HepG2 (cell line): ENCODE data around the gene BOLL. TPM values are rescaled to one million over a fixed set of nuclear protein-coding genes. Genes with fewer than 3 reads are reported as not detected.

Source experiments
- ASH2L ChIP-seq: fragments of 300-600, 200-600 bp; sonication (generic); IDR thresholded peaks from 2 replicates; pipeline ENCODE4 v1.7.0; 2017; ENCODE audit warnings: low read depth, mild to moderate bottlenecking, moderate library complexity, mixed read lengths, low read length; ENCODE audit not compliant: insufficient read length
- CBX1 ChIP-seq: IDR thresholded peaks from one replicate; pipeline ENCODE4 v1.6.1; 2016; ENCODE audit warnings: antibody characterized with exemption, low read depth
- HIVEP1 ChIP-seq: sonication (generic); formaldehyde crosslinking; IDR thresholded peaks from 2 replicates; pipeline ENCODE4 v1.4.0; 2020; ENCODE audit warnings: mild to moderate bottlenecking, missing genetic modification reagents
- HOXA3 ChIP-seq: sonication (generic); formaldehyde crosslinking; IDR thresholded peaks from 2 replicates; pipeline ENCODE4 v1.5.0; 2020; ENCODE audit warnings: missing genetic modification reagents
- KLF13 ChIP-seq: sonication (generic); formaldehyde crosslinking; IDR thresholded peaks from 2 replicates; pipeline ENCODE4 v1.4.0; 2020; ENCODE audit warnings: mild to moderate bottlenecking, missing genetic modification reagents
- MAFF ChIP-seq: IDR thresholded peaks from 2 replicates; pipeline ENCODE4 v1.6.1; 2011; ENCODE audit warnings: low read depth, low read length, improper control_type of control experiment
- PAXIP1 ChIP-seq: sonication (generic); formaldehyde crosslinking; conservative IDR thresholded peaks from 2 replicates; pipeline ENCODE4 v1.4.0; 2020; ENCODE audit warnings: mild to moderate bottlenecking, missing genetic modification reagents, moderate library complexity
- RBM22 ChIP-seq: fragments of 200-400 bp; formaldehyde crosslinking; optimal IDR thresholded peaks from 2 replicates; pipeline ENCODE3; 2017; ENCODE audit warnings: mild to moderate bottlenecking, low read length, moderate library complexity
- SALL2 ChIP-seq: sonication (generic); formaldehyde crosslinking; IDR thresholded peaks from 2 replicates; pipeline ENCODE4 v1.8.1; 2023; ENCODE audit warnings: mild to moderate bottlenecking, missing genetic modification reagents, inconsistent platforms
- SRSF4 ChIP-seq: fragments of 200-400 bp; formaldehyde crosslinking; IDR thresholded peaks from one replicate; pipeline ENCODE4 v1.6.1; 2018; ENCODE audit warnings: mild to moderate bottlenecking, low read depth, low read length, moderate library complexity; ENCODE audit not compliant: poor library complexity, severe bottlenecking
- TCF12 ChIP-seq, 2 experiments: fragments of 450-650 bp in 1 of 2; sonication (generic) in 1 of 2; formaldehyde crosslinking in 1 of 2; IDR thresholded peaks; 2 replicates each; pipeline versions ENCODE4 v1.6.1 to v1.8.0; 2017 to 2022; ENCODE audit warnings: antibody characterized with exemption in 1 of 2, mild to moderate bottlenecking in 1 of 2, missing genetic modification reagents in 1 of 2, moderate library complexity in 1 of 2
- ZBTB38 ChIP-seq: sonication (generic); formaldehyde crosslinking; IDR thresholded peaks from 2 replicates; pipeline ENCODE4 v1.5.1; 2020; ENCODE audit warnings: mild to moderate bottlenecking, missing genetic modification reagents
- ZNF318 ChIP-seq: sonication (generic); formaldehyde crosslinking; IDR thresholded peaks from 2 replicates; pipeline ENCODE4 v1.4.0; 2020; ENCODE audit warnings: mild to moderate bottlenecking, missing genetic modification reagents
- ZNF572 ChIP-seq: sonication (generic); formaldehyde crosslinking; IDR thresholded peaks from 2 replicates; pipeline ENCODE4 v1.5.1; 2020; ENCODE audit warnings: mild to moderate bottlenecking, missing genetic modification reagents
- polyA plus RNA-seq, 8 experiments: library from polyadenylated mRNA; depleted of rRNA in 3 of 8; stranded (reverse) in 7 of 8; unstranded in 1 of 8; fragments of >200 nt; fragmentation: Illumina TruSeq in 4 of 8; extraction: Trizol in 4 of 8; gene quantifications; 2 replicates each; pipeline versions ENCODE4 v1.2.1 to v1.2.3, GENCODE V29; 2011 to 2016; ENCODE audit warnings: low read depth in 4 of 8, missing spikeins in 1 of 8, mixed read lengths in 1 of 8; ENCODE audit not compliant: insufficient read depth in 1 of 8
- total RNA-seq, 5 experiments: library from RNA; depleted of rRNA; stranded (reverse); fragments of >200 nt; fragmentation: Illumina TruSeq; extraction: Trizol; gene quantifications; 2 replicates each; pipeline ENCODE4 v1.2.3, GENCODE V29; 2016; ENCODE audit warnings: low read depth in 1 of 5

BOLL gene
- total and polyA plus RNA-seq, 2 of the 13 experiments (the other 11 are each of a cell fraction or from before 2014, with no cell fraction given), result not detected

- TF ChIP-seq TCF12 (IDR thresholded peaks at IDR 0.05) (no peak), TCF12 (CRISPR knock-in tag; IDR thresholded peaks at IDR 0.05) (no peak), ZNF318 (no peak; the same call in 1 of the 2 replicates), KLF13 (no peak), SALL2 (CRISPR knock-in tag) (0 out of 2 replicates have a peak, but pooled peaks have one; percentile 44), ZBTB38 (CRISPR knock-in tag) (no peak), HIVEP1 (CRISPR knock-in tag) (no peak), MAFF (no peak), HOXA3 (0 out of 2 replicates have a peak, but pooled peaks have one; percentile 17), SRSF4 (no peak), PAXIP1 (peak; percentile 10; the same call in 1 of the 2 replicates), CBX1 (no peak), ASH2L (no peak), ZNF572 (CRISPR knock-in tag) (no peak), RBM22 (no peak)
Observed at GRCh38 chr2:197705912-197706838, 78.9 kb downstream of the BOLL start (continued).
